Spleen (tissue), 11 donors: Measurements from ENCODE around the gene WDR70. TPM values are rescaled to one million over a fixed set of nuclear protein-coding genes. Genes with fewer than 3 reads are reported as not detected.

Experiments
- DNase-seq: peaks from one replicate; pipeline ENCODE4 v3.0.0-alpha.2; 2020
- H3K27ac ChIP-seq, 8 donors: fragments of 200-600 bp; sonication (generic) in 7 of 8; 1 replicate in 4 of 8; 2 replicates in 4 of 8; pipeline versions ENCODE4 v1.5.0 to v1.8.0; 2016 to 2021; ENCODE audit warnings: inconsistent platforms in 4 of 8, mild to moderate bottlenecking in 4 of 8, moderate library complexity in 1 of 8
- H3K27me3 ChIP-seq, 7 donors: fragments of 200-600 bp; sonication (generic) in 6 of 7; replicated peaks in 1 of 7; 1 replicate in 4 of 7; 2 replicates in 3 of 7; pipeline versions ENCODE4 v1.5.0 to v1.8.0; 2016 to 2021; ENCODE audit warnings: inconsistent platforms in 3 of 7, mild to moderate bottlenecking in 1 of 7
- H3K36me3 ChIP-seq, 6 donors: fragments of 200-600 bp; sonication (generic) in 5 of 6; 1 replicate in 4 of 6; 2 replicates in 2 of 6; pipeline versions ENCODE4 v1.5.0 to v1.8.0; 2016 to 2021; ENCODE audit warnings: inconsistent platforms in 2 of 6
- H3K4me1 ChIP-seq, 6 donors: fragments of 200-600 bp; sonication (generic) in 5 of 6; 1 replicate in 3 of 6; 2 replicates in 3 of 6; pipeline versions ENCODE4 v1.5.0 to v1.8.0; 2016 to 2021; ENCODE audit warnings: inconsistent platforms in 3 of 6
- H3K4me3 ChIP-seq, 8 donors: fragments of 200-600 bp; sonication (generic) in 7 of 8; 1 replicate in 4 of 8; 2 replicates in 4 of 8; pipeline versions ENCODE4 v1.5.0 to v1.8.0; 2016 to 2021; ENCODE audit warnings: inconsistent platforms in 4 of 8, mild to moderate bottlenecking in 4 of 8, moderate library complexity in 2 of 8
- H3K9me3 ChIP-seq, 8 donors: fragments of 200-600 bp; sonication (generic) in 7 of 8; 1 replicate in 4 of 8; 2 replicates in 4 of 8; pipeline versions ENCODE4 v1.5.0 to v1.8.0; 2016 to 2021; ENCODE audit warnings: inconsistent platforms in 4 of 8
- CTCF ChIP-seq, 11 experiments: fragments of 200-600 bp in 7 of 11; fragments of 450-650 bp in 4 of 11; sonication (generic) in 4 of 11; IDR thresholded peaks in 8 of 11; conservative IDR thresholded peaks in 3 of 11; 1 replicate in 7 of 11; 2 replicates in 4 of 11; pipeline versions ENCODE4 v1.4.0 to v1.8.0; 2016 to 2021; ENCODE audit warnings: antibody characterized with exemption in 11 of 11, inconsistent platforms in 4 of 11, mild to moderate bottlenecking in 1 of 11
- POLR2A ChIP-seq, 3 donors: fragments of 450-650 bp; IDR thresholded peaks; one replicate each; pipeline ENCODE4 v1.5.1; 2017; ENCODE audit warnings: antibody characterized with exemption in 3 of 3, mild to moderate bottlenecking in 1 of 3
- POLR2AphosphoS5 ChIP-seq, 3 donors: sonication (generic); formaldehyde crosslinking; IDR thresholded peaks; one replicate each; pipeline ENCODE4 v1.5.1; 2017; ENCODE audit warnings: antibody characterized with exemption in 3 of 3
- WGBS, 5 donors: extraction: QIAGEN DNeasy Blood & Tissue Kit in 3 of 5; methylation state at CpG; one replicate each; pipeline versions ENCODE4 v1.1.5 to v1.1.7; 2013 to 2018; 5-methylcytosine and 5-hydroxymethylcytosine counted together
- intact Hi-C: fragments of 100-400 bp; cut with DNase I; formaldehyde crosslinking; loops from one replicate; pipeline ENCODE4 v1.15.0; 2023; ENCODE audit warnings: low total_unique reads
- polyA plus RNA-seq, 3 donors: library from polyadenylated mRNA; stranded (reverse); fragments of 200-250 nt; gene quantifications; one replicate each; pipeline ENCODE4 v1.2.1, GENCODE V29; 2013
- total RNA-seq, 7 donors: library from RNA; depleted of rRNA in 3 of 7; stranded (reverse); fragments of >200 nt in 3 of 7; fragmentation: NEBNext Ultra II Directional in 4 of 7; extraction: Animal tissue kit (Norgen Biotek cat#: 25700) in 4 of 7; gene quantifications; one replicate each; pipeline versions ENCODE4 v1.1.0 to v1.2.1, GENCODE V29; 2016 to 2021
- donor health status: healthy with polysubstance abuse.
- donor health status: DM: no; HTN: no; CAD: no; lungs with moderate emphysema.
- donor health status: DM: no; HTN: no; CAD: no.
- donor health status: Bipolar disorder and iron deficiency.
- donor health status: healthy.
- donor health status: DM: no; HTN: no; CAD: no.
- donor health status: DM: yes; HTN: yes; CAD: no.

Gene WDR70
- total and polyA plus RNA-seq, 10 donors: 24.7 to 51.7 (median 33.4) TPM

GRCh38 chr5:37660319-37660718 is 281.2 kb downstream of the WDR70 start:
- no peak for DNase-seq
- intact Hi-C loops: no loop called here
- Histone ChIP-seq H3K27ac (no peak overlapping the region), H3K27me3 (no peaks in the 10 kb centered on the region), H3K9me3 (peaks cover 0 to under 1% (median 0%) of the 10 kb centered on the region in 8 donors), H3K36me3 (peaks cover 0 to 8% (median 0%) of the 10 kb centered on the region in 6 donors), H3K4me1 (peaks cover 0 to 7% (median under 1%) of the 10 kb centered on the region in 6 donors), H3K4me3 (no peak overlapping the region)
- no peak for TF ChIP-seq POLR2A (IDR thresholded peaks at IDR 0.05)
- no peak for TF ChIP-seq CTCF (IDR thresholded peaks at IDR 0.05 in 8 of 11, conservative IDR thresholded peaks at IDR 0.05 in 3 of 11)
- no peak for TF ChIP-seq POLR2AphosphoS5 (IDR thresholded peaks at IDR 0.05)

- no peaks in the 10 kb centered on the region for H3K9me3 ChIP-seq
- H3K4me1 ChIP-seq: peaks cover 0 to 12% (median 4%) of the 10 kb centered on the region in 6 donors
- TF ChIP-seq POLR2A (IDR thresholded peaks at IDR 0.05): no peak
- TF ChIP-seq CTCF (IDR thresholded peaks at IDR 0.05 in 8 of 11, conservative IDR thresholded peaks at IDR 0.05 in 3 of 11): no peak
- no peak for TF ChIP-seq POLR2AphosphoS5 (IDR thresholded peaks at IDR 0.05)
- WGBS, 5 donors: 73 to 88% (median 83%) methylated on average over 5 of the region's 5 CpGs
- H3K36me3 ChIP-seq: peaks cover 0 to 4% (median 0%) of the 10 kb centered on the region in 6 donors
- H3K27ac ChIP-seq: no peak overlapping the region
- no peaks in the 10 kb centered on the region for H3K27me3 ChIP-seq
- DNase-seq: no peak
- intact Hi-C loops: no loop called here
- no peak overlapping the region for H3K4me3 ChIP-seq
Observed at GRCh38 chr5:37661227-37661920, 282.3 kb downstream of the WDR70 start.

- Histone ChIP-seq H3K36me3 (no peaks in the 10 kb centered on the region), H3K4me3 (no peak overlapping the region), H3K27ac (no peak overlapping the region), H3K27me3 (no peaks in the 10 kb centered on the region), H3K4me1 (peaks cover 0 to 13% (median 4%) of the 10 kb centered on the region in 6 donors), H3K9me3 (no peaks in the 10 kb centered on the region)
- intact Hi-C loops: no loop called here
- 82 to 92% (median 83%) methylated on average over 2 of the region's 2 CpGs for WGBS, 5 donors
- no peak for TF ChIP-seq POLR2A (IDR thresholded peaks at IDR 0.05)
- no peak for TF ChIP-seq POLR2AphosphoS5 (IDR thresholded peaks at IDR 0.05)
- TF ChIP-seq CTCF (IDR thresholded peaks at IDR 0.05 in 8 of 11, conservative IDR thresholded peaks at IDR 0.05 in 3 of 11): no peak
- DNase-seq: no peak
Observed at GRCh38 chr5:37661951-37662350, 282.8 kb downstream of the WDR70 start.

GRCh38 chr5:37662362-37662761 is 283.2 kb downstream of the WDR70 start:
- no peak for TF ChIP-seq POLR2A (IDR thresholded peaks at IDR 0.05)
- TF ChIP-seq CTCF (IDR thresholded peaks at IDR 0.05 in 8 of 11, conservative IDR thresholded peaks at IDR 0.05 in 3 of 11): no peak
- TF ChIP-seq POLR2AphosphoS5 (IDR thresholded peaks at IDR 0.05): no peak
- no peak overlapping the region for H3K27ac ChIP-seq

More at GRCh38 chr5:37662362-37662761, 283.2 kb downstream of the WDR70 start:
- WGBS, 5 donors: 57 to 87% (median 74%) methylated on average over 3 of the region's 3 CpGs
- Histone ChIP-seq H3K27me3 (no peaks in the 10 kb centered on the region), H3K4me1 (peaks cover 0 to 13% (median 4%) of the 10 kb centered on the region in 6 donors), H3K36me3 (no peaks in the 10 kb centered on the region), H3K9me3 (no peaks in the 10 kb centered on the region), H3K4me3 (no peak overlapping the region)
- intact Hi-C loops: no loop called here
- no peak for DNase-seq
